DOHH2 (cell line): ENCODE results near the gene KIAA1671.

Experiments
- H3F3A ChIP-seq: fragments of 200-600 bp; sonication (generic), shearing (Covaris generic); 2 replicates; pipeline ENCODE4 v1.6.0; 2016; ENCODE audit warnings: antibody characterized with exemption, mild to moderate bottlenecking; ENCODE audit not compliant: control insufficient read depth, insufficient read depth
- H3K27ac ChIP-seq: fragments of 200-600 bp; sonication (generic); 2 replicates; pipeline ENCODE4 v1.5.1; 2014; ENCODE audit warnings: low read depth, mild to moderate bottlenecking, low read length, moderate library complexity
- H3K27me3 ChIP-seq: fragments of 200-600 bp; sonication (generic); 2 replicates; pipeline ENCODE4 v1.6.1; 2014; ENCODE audit warnings: mild to moderate bottlenecking, low read length, mixed read lengths; ENCODE audit not compliant: control insufficient read depth
- H3K36me3 ChIP-seq: fragments of 200-600 bp; sonication (generic); 2 replicates; pipeline ENCODE4 v1.6.1; 2014; ENCODE audit warnings: mild to moderate bottlenecking, low read length, moderate library complexity, mixed read lengths; ENCODE audit not compliant: control insufficient read depth
- H3K4me1 ChIP-seq: fragments of 200-600 bp; sonication (generic); 2 replicates; pipeline ENCODE4 v1.6.1; 2014; ENCODE audit warnings: mild to moderate bottlenecking, low read length, mixed read lengths; ENCODE audit not compliant: control insufficient read depth
- H3K4me2 ChIP-seq: fragments of 200-600 bp; sonication (generic); 2 replicates; pipeline ENCODE4 v1.6.0; 2014; ENCODE audit warnings: mild to moderate bottlenecking, low read length, moderate library complexity
- H3K4me3 ChIP-seq: fragments of 200-600 bp; sonication (generic); 2 replicates; pipeline ENCODE4 v1.5.1; 2014; ENCODE audit warnings: mild to moderate bottlenecking, low read length, mixed read lengths
- H3K79me2 ChIP-seq: fragments of 200-600 bp; sonication (generic); 2 replicates; pipeline ENCODE4 v1.6.1; 2014; ENCODE audit warnings: mild to moderate bottlenecking, low read length, mixed read lengths; ENCODE audit not compliant: control insufficient read depth
- H3K9me2 ChIP-seq: fragments of 200-600 bp; sonication (generic); replicated peaks from 2 replicates; pipeline ENCODE4 v1.6.1; 2014; ENCODE audit warnings: mild to moderate bottlenecking, low read length, mixed read lengths; ENCODE audit not compliant: control insufficient read depth
- H3K9me3 ChIP-seq: fragments of 200-600 bp; sonication (generic); 2 replicates; pipeline ENCODE4 v1.6.1; 2014; ENCODE audit warnings: antibody characterized with exemption, low read length, mixed read lengths; ENCODE audit not compliant: control insufficient read depth, insufficient read depth
- H4K20me1 ChIP-seq: fragments of 200-600 bp; sonication (generic); 2 replicates; pipeline ENCODE4 v1.6.0; 2014; ENCODE audit warnings: low read depth, mild to moderate bottlenecking, antibody characterized with exemption, low read length, moderate library complexity; ENCODE audit not compliant: control insufficient read depth, insufficient read depth
- EZH2phosphoT487 ChIP-seq: fragments of 200-600 bp; sonication (generic); IDR thresholded peaks from 2 replicates; pipeline ENCODE4 v1.6.1; 2017; ENCODE audit warnings: borderline replicate concordance, mild to moderate bottlenecking, antibody characterized with exemption, low read length, moderate library complexity, mixed read lengths
- TF ChIP-seq, protein P1 (sequence below): fragments of 200-600 bp; sonication (generic); IDR thresholded peaks from one replicate; pipeline ENCODE4 v1.5.1; 2014; ENCODE audit warnings: antibody characterized with exemption, mild to moderate bottlenecking, low read depth, low read length; ENCODE audit not compliant: poor library complexity, severe bottlenecking

Gene KIAA1671

DNA sequence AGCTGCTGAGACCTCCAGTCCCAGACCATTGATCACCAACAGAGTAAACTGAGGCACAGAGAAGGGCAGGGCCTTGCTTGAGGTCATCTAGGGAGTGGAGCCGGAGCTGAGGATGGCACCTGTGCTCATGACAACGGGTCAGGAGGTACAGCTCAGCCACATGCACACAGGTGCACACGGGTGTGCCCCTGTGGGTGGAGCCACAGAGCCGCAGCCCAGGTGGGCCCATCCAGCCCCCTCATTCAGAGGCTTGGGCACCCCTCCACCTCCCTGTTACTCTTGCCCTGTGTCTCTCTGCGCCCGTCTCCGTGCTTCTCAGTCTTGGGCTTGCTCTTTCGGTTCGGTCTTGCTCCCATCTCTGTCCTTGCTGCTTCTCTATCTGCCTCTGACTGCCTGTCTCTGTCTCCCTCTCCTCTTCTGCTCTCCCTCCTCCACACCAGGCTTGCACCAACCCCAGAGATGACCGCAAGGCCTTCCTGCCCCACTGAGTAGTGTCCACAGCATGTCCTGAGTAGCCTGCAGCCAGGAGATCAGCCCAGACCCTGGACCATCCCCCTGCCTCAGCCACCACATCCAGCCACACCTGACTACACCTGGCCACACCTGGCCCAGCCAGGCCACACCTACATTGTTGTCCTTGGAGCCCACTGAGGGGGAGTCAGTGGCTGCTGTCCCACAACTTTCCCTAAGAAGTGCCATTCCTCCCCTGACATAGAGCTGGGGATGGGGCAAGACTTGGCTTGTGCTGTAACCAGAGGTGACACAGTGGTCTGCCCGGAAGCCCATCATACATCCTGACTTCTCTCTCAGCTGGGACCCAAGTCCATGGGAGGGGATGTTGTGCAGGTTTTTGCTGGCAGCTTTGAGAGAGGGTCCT is 207.8 kb downstream of the KIAA1671 start:
- no peak overlapping the region for H3K4me3 ChIP-seq
- no peak overlapping the region for H3K27ac ChIP-seq
- no peaks in the 10 kb centered on the region for H4K20me1 ChIP-seq
- H3F3A ChIP-seq: no peaks in the 10 kb centered on the region
- H3K27me3 ChIP-seq: no peaks in the 10 kb centered on the region
- no peaks in the 10 kb centered on the region for H3K4me1 ChIP-seq
- no peaks in the 10 kb centered on the region for H3K79me2 ChIP-seq
- H3K9me3 ChIP-seq: no peaks in the 10 kb centered on the region
- H3K36me3 ChIP-seq: no peaks in the 10 kb centered on the region
- no peaks in the 10 kb centered on the region for H3K9me2 ChIP-seq
- TF ChIP-seq EZH2phosphoT487: no peak
- TF ChIP-seq, protein P1, sequence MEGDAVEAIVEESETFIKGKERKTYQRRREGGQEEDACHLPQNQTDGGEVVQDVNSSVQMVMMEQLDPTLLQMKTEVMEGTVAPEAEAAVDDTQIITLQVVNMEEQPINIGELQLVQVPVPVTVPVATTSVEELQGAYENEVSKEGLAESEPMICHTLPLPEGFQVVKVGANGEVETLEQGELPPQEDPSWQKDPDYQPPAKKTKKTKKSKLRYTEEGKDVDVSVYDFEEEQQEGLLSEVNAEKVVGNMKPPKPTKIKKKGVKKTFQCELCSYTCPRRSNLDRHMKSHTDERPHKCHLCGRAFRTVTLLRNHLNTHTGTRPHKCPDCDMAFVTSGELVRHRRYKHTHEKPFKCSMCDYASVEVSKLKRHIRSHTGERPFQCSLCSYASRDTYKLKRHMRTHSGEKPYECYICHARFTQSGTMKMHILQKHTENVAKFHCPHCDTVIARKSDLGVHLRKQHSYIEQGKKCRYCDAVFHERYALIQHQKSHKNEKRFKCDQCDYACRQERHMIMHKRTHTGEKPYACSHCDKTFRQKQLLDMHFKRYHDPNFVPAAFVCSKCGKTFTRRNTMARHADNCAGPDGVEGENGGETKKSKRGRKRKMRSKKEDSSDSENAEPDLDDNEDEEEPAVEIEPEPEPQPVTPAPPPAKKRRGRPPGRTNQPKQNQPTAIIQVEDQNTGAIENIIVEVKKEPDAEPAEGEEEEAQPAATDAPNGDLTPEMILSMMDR: no peak
- H3K4me2 ChIP-seq: no peak overlapping the region

DNA sequence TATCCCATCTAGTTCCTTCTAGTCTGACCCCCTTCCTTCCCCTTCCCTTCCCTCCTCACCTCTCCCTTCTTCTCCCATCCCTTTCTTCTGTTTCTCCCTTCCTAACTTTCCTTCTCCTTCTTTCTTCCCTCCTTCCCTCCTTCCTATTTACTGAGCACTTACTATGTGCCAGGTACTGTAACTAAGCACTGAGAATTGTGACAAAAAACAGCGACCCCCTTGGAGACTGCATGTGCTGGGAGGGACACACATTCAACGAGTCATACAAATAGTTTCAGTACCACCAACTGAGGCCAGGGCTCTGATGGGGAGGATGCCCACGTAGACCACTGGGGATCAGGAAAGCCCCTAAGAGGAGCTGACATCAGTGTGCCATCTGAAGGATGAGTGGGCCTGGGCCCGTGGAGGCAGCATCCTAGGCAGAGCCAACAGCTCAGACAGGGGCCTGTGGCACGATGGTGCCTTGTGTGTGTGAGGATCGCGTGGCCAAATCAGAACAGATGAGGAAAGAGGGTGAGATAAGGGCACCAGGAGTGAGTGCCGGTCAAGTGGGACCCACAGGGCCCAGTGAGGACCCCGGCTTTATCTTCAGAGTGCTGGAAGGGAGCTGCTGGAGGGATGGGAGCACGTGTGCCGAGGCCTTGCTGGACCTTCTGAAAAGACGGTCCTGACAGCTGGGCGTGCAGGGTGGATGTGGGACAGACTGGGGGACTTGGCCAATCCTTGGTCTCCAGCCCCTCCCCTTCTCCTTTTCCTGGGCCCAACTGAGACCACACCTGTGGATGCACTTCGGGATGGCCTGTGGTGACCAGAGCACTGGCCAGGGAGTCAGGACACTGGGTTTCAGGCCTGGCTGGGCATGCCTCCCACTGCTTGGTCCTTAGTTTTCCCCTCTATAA is 208.8 kb downstream of the KIAA1671 start:
- Histone ChIP-seq H3K79me2 (no peaks in the 10 kb centered on the region), H3K27me3 (no peaks in the 10 kb centered on the region), H3F3A (no peaks in the 10 kb centered on the region), H3K27ac (no peak overlapping the region), H3K9me2 (no peaks in the 10 kb centered on the region), H3K9me3 (no peaks in the 10 kb centered on the region), H3K4me2 (no peak overlapping the region), H4K20me1 (no peaks in the 10 kb centered on the region), H3K4me3 (no peak overlapping the region), H3K4me1 (no peaks in the 10 kb centered on the region), H3K36me3 (no peaks in the 10 kb centered on the region)
- TF ChIP-seq, protein P1: no peak
- TF ChIP-seq EZH2phosphoT487: no peak

DNA sequence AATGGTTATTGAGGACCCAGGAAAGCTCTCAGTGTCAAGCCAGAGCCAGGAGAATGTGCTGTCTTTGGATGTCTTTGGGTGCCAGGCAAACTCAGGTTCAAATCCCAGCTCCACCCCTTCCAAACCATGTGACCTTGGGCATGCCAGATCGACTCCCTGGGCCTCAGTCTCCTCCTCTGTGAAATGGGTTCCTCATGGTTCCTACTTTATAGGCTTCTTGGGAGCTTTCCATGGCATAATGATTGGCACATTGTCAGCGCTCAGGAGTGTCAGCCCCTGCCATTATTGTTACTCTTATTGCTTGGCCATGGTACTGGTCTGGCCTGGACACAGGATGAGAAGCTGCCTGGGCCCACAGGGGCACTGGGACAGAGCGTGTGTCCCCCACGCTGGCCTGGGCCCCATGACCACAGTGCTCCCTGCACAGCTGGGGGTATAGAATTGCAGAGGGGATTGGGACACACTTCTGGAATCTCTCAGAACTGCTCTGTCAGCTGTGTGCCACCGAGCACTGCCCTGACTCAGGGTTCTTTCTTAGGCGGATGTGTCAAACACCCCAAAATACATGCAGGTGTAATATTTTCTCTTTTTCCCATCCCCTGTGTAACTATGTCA is 209.5 kb downstream of the KIAA1671 start:
- Histone ChIP-seq H3K9me2 (no peaks in the 10 kb centered on the region), H3K36me3 (no peaks in the 10 kb centered on the region), H3K27ac (no peak overlapping the region), H3K79me2 (no peaks in the 10 kb centered on the region), H4K20me1 (no peaks in the 10 kb centered on the region), H3K4me3 (no peak overlapping the region), H3K4me1 (no peaks in the 10 kb centered on the region), H3K9me3 (no peaks in the 10 kb centered on the region), H3F3A (no peaks in the 10 kb centered on the region), H3K27me3 (no peaks in the 10 kb centered on the region), H3K4me2 (no peak overlapping the region)
- no peak for TF ChIP-seq EZH2phosphoT487
- TF ChIP-seq, protein P1: no peak
